ENCODE results near the gene RAB11FIP3. TPM values are rescaled to one million over a fixed set of nuclear protein-coding genes. Genes with fewer than 3 reads are reported as not detected.

The RAB11FIP3 gene
- total and polyA plus RNA-seq, 10 of the 15 experiments (the other 5 are each of a cell fraction or from before 2014, with no cell fraction given), result 1.2 to 27.3 (median 7.7) TPM

- TF ChIP-seq, protein P1, sequence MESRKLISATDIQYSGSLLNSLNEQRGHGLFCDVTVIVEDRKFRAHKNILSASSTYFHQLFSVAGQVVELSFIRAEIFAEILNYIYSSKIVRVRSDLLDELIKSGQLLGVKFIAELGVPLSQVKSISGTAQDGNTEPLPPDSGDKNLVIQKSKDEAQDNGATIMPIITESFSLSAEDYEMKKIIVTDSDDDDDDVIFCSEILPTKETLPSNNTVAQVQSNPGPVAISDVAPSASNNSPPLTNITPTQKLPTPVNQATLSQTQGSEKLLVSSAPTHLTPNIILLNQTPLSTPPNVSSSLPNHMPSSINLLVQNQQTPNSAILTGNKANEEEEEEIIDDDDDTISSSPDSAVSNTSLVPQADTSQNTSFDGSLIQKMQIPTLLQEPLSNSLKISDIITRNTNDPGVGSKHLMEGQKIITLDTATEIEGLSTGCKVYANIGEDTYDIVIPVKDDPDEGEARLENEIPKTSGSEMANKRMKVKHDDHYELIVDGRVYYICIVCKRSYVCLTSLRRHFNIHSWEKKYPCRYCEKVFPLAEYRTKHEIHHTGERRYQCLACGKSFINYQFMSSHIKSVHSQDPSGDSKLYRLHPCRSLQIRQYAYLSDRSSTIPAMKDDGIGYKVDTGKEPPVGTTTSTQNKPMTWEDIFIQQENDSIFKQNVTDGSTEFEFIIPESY (IDR thresholded peaks at IDR 0.05), result no peak
- TF ChIP-seq POLR2AphosphoS2 (IDR thresholded peaks at IDR 0.05; ENCODE audit: low read depth, low read length) (peak; percentile 87), FOS (IDR thresholded peaks at IDR 0.05; ENCODE audit: borderline replicate concordance, extremely low read depth, insufficient read length) (no peak), SIX5 (IDR thresholded peaks at IDR 0.05; ENCODE audit: low read depth, low read length, severe bottlenecking) (no peak), CBX5 (IDR thresholded peaks at IDR 0.05; ENCODE audit: low read depth) (no peak), CTCF (IDR thresholded peaks at IDR 0.05 in 2 of 3, conservative IDR thresholded peaks at IDR 0.05 in 1 of 3; ENCODE audit: control insufficient read depth in 2 of 3, extremely low read depth in 1 of 3, insufficient read depth in 1 of 3, low read depth in 3 of 3, low read length in 3 of 3) (peak; percentile 52 to 65 (median 53); a peak in 5 of 6 replicates), NRF1 (conservative IDR thresholded peaks at IDR 0.05; ENCODE audit: low read depth, low read length) (peak; percentile 55), CREM (IDR thresholded peaks at IDR 0.05; ENCODE audit: low read depth) (no peak), HDGF (IDR thresholded peaks at IDR 0.05) (0 out of 2 replicates have a peak, but pooled peaks have one; percentile 53), BACH1 (IDR thresholded peaks at IDR 0.05; ENCODE audit: borderline replicate concordance) (peak; percentile 85; the same call in 1 of the 2 replicates), KLF5 (IDR thresholded peaks at IDR 0.05; ENCODE audit: partially characterized antibody) (no peak), NR2C2 (IDR thresholded peaks at IDR 0.05; ENCODE audit: borderline replicate concordance, control insufficient read depth, insufficient read length, low read depth) (no peak), TCF3 (IDR thresholded peaks at IDR 0.05; ENCODE audit: borderline replicate concordance, insufficient read depth, low read depth, low read length) (peak; percentile 56; the same call in 1 of the 2 replicates), RFX5 (IDR thresholded peaks at IDR 0.05; ENCODE audit: low read depth, low read length) (no peak), YBX1 (IDR thresholded peaks at IDR 0.05) (no peak), GATAD2B (conservative IDR thresholded peaks at IDR 0.05; ENCODE audit: low read depth) (peak; percentile 66), ATF2 (IDR thresholded peaks at IDR 0.05; ENCODE audit: low read length) (no peak), LARP7 (IDR thresholded peaks at IDR 0.05) (peak; percentile 53; the same call in 1 of the 2 replicates), CHD4 (IDR thresholded peaks at IDR 0.05) (no peak), EP300 (IDR thresholded peaks at IDR 0.05; ENCODE audit: borderline replicate concordance in 1 of 2, control insufficient read depth in 1 of 2, low read depth in 2 of 2, low read length in 2 of 2) (no peak), ASH2L (IDR thresholded peaks at IDR 0.05; ENCODE audit: borderline replicate concordance, low read depth) (no peak), BCL11A (IDR thresholded peaks at IDR 0.05; ENCODE audit: low read depth, low read length) (no peak), SPI1 (IDR thresholded peaks at IDR 0.05; ENCODE audit: borderline replicate concordance, insufficient read depth, low read depth, low read length) (no peak)
- TF ChIP-seq, protein P2, sequence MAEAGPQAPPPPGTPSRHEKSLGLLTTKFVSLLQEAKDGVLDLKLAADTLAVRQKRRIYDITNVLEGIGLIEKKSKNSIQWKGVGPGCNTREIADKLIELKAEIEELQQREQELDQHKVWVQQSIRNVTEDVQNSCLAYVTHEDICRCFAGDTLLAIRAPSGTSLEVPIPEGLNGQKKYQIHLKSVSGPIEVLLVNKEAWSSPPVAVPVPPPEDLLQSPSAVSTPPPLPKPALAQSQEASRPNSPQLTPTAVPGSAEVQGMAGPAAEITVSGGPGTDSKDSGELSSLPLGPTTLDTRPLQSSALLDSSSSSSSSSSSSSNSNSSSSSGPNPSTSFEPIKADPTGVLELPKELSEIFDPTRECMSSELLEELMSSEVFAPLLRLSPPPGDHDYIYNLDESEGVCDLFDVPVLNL (IDR thresholded peaks at IDR 0.05; ENCODE audit: low read depth, low read length), result no peak
These were observed 23.7 kb upstream of the RAB11FIP3 start, which contains the start of gene DECR2 (continued) for GRCh38 chr16:401468-402348.
